GM12864 (cell line): ENCODE data around the gene C10orf90.

Experiments
- DNase-seq: peaks from one replicate; pipeline ENCODE4 v3.0.0-alpha.2; 2011; ENCODE audit warnings: low read depth
- H3K4me3 ChIP-seq: 2 replicates; pipeline ENCODE4 v1.5.1; 2011; ENCODE audit warnings: mild to moderate bottlenecking, low read depth, low read length, control low read depth
- CTCF ChIP-seq: IDR thresholded peaks from 2 replicates; pipeline ENCODE4 v1.5.1; 2011; ENCODE audit warnings: low read depth, mild to moderate bottlenecking, moderate library complexity, low read length, control low read depth, inconsistent platforms; ENCODE audit errors: missing control alignments

C10orf90 gene

GRCh38 chr10:126422567-126422966, 247.9 kb downstream of the C10orf90 start:
- TF ChIP-seq CTCF, result no peak
- no peak overlapping the region for H3K4me3 ChIP-seq
- no peak for DNase-seq

DNA sequence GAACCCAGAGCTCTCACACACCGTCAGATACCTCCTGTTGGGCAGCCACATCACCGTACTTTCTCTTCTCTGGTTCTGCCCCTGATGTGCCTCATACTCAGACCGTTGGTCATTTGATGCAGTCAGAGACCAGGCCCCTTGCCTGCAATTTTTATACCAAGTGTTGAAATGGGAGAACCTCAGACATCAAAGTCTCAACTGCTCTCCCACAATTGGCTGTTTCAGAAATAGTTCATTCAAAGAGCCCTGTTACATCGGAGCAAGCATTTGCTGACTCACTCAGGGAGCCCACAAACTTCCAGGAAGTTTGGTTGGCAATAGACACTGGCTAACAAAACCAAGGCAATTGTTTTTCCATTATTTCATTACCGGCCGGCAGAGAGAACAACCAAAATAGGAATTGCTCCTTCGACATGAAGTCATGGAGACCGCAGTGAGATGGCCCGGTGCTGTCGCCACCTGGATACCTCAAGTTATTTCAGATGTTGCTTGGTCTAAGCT, 248.7 kb downstream of the C10orf90 start:
- no peak for DNase-seq
- no peak overlapping the region for H3K4me3 ChIP-seq
- no peak for TF ChIP-seq CTCF

- DNase-seq, result no peak
- H3K4me3 ChIP-seq, result no peak overlapping the region
- no peak for TF ChIP-seq CTCF
Measured at GRCh38 chr10:126420567-126421300, 249.8 kb downstream of the C10orf90 start.

DNA sequence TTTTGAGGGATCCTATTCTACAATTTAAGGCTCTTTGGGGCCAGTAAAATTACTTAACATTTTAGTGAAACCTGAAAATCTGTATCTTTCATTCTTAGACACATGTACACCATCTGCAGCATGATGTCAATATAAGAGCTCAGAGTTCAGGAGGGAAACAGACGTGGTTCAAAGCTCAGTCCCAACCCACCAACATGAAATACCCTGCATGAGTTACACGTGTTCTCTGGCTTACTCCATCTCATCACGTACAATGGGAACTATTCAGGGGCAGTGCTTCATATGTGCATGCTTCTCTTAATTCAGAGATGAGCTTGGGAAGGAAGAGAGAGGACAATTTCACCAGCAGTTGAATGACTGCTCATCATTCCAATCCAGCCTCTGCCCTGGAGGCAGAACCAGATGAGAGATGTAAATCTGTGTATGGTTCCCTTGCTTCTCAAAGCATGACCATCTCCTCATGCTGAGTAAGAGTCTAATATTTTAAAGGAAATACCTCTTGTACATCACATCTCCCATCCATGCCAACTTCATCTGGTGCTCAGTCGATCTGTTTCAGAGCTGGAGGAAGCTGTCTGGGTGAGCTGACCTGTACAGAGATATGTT, 253.2 kb downstream of the C10orf90 start:
- TF ChIP-seq CTCF, result no peak
- no peak for DNase-seq

GRCh38 chr10:126409821-126410220, 260.7 kb downstream of the C10orf90 start:
- no peak for DNase-seq
- no peak for TF ChIP-seq CTCF
- H3K4me3 ChIP-seq, result no peak overlapping the region

More for the DNA sequence above, 253.2 kb downstream of the C10orf90 start:
- H3K4me3 ChIP-seq, result no peak overlapping the region

DNA sequence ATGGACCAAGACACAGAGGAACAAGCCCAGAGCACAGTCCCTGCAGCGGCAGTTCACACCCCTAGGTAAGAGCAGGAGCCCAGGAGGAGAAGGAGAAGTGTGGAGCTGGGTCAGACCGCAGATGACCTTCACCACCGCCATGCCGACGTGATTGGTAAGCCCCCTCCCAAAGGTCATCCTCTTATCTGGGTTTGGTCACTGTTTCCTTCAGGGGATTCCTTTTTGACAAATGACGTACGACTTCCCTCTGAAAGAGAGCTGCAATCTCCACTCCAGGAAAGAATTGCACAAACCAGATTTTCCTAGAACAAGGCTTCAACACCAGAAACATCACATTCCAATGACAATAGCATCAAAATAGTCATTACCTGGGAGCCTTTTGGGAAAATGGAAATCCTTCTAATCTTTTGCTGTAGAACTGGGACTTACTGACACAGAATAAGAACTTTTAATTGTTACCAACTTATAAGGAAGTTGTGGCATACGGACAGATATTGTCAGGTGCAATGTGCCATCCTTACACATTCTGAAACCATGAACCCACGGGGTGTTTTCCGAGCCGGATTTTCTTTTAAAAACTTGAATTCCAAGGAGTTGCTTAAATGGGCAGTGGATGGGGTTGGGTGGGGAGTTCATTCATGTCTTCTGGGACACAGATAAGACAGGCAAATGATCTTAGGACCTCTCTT, 261.4 kb downstream of the C10orf90 start:
- TF ChIP-seq CTCF, result no peak
- H3K4me3 ChIP-seq, result no peak overlapping the region
- no peak for DNase-seq
